ENCODE measurements around the gene MYOZ3. TPM values are rescaled to one million over a fixed set of nuclear protein-coding genes. Genes with fewer than 3 reads are reported as not detected.

The MYOZ3 gene
- total and polyA plus RNA-seq, 2 of the 8 experiments (the other 6 are each of a cell fraction or from before 2014, with no cell fraction given): 9.6 to 19.1 TPM

GRCh38 chr5:150630016-150630415 is 31.0 kb upstream of the MYOZ3 start (continued):
- TF ChIP-seq CTCF (IDR thresholded peaks at IDR 0.05; ENCODE audit: control extremely low read depth in 1 of 3, insufficient read depth in 1 of 3, low read depth in 1 of 3, low read length in 3 of 3) (no peak), MAX (IDR thresholded peaks at IDR 0.05) (no peak), SIX5 (IDR thresholded peaks at IDR 0.05; ENCODE audit: low read depth, low read length) (no peak)
- TF ChIP-seq, protein P1, sequence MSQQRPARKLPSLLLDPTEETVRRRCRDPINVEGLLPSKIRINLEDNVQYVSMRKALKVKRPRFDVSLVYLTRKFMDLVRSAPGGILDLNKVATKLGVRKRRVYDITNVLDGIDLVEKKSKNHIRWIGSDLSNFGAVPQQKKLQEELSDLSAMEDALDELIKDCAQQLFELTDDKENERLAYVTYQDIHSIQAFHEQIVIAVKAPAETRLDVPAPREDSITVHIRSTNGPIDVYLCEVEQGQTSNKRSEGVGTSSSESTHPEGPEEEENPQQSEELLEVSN (IDR thresholded peaks at IDR 0.05): no peak
